Vagina (tissue), 2 donors: Measurements from ENCODE around the gene TMCC2.

Experiments
- POLR2A ChIP-seq, 2 donors: fragments of 450-650 bp; IDR thresholded peaks; one replicate each; pipeline ENCODE4 v1.6.1; 2017; ENCODE audit warnings: antibody characterized with exemption in 2 of 2, mild to moderate bottlenecking in 2 of 2, moderate library complexity in 2 of 2
- POLR2AphosphoS5 ChIP-seq, 2 donors: sonication (generic); formaldehyde crosslinking; IDR thresholded peaks; one replicate each; pipeline ENCODE4 v1.9.0; 2017; ENCODE audit warnings: antibody characterized with exemption in 2 of 2, mild to moderate bottlenecking in 2 of 2, low read depth in 1 of 2; ENCODE audit not compliant: insufficient read depth in 1 of 2
- TF ChIP-seq, protein P1 (sequence below), 3 experiments: fragments of 450-650 bp in 2 of 3; fragments of 200-600 bp in 1 of 3; sonication (generic) in 1 of 3; IDR thresholded peaks; one replicate each; pipeline ENCODE4 v1.5.1; 2017 to 2019; ENCODE audit warnings: antibody characterized with exemption in 3 of 3, mild to moderate bottlenecking in 2 of 3, moderate library complexity in 2 of 3

DNA sequence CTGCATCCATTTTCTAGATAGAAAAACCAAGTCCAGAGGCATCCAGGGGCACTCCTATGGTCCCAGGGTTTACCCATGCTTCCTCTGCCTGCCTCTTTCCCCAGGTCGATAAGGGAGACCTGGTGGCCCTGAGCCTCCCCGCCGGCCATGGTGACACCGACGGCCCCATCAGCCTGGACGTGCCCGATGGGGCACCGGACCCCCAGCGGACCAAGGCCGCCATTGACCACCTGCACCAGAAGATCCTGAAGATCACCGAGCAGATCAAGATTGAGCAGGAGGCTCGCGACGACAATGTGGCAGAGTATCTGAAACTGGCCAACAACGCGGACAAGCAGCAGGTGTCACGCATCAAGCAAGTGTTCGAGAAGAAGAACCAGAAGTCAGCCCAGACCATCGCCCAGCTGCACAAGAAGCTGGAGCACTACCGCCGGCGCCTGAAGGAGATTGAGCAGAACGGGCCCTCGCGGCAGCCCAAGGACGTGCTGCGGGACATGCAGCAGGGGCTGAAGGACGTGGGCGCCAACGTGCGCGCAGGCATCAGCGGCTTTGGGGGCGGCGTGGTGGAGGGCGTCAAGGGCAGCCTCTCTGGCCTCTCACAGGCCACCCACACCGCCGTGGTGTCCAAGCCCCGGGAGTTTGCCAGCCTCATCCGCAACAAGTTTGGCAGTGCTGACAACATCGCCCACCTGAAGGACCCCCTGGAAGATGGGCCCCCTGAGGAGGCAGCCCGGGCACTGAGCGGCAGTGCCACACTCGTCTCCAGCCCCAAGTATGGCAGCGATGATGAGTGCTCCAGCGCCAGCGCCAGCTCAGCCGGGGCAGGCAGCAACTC, 41.3 kb downstream of the TMCC2 start:
- TF ChIP-seq, protein P1, sequence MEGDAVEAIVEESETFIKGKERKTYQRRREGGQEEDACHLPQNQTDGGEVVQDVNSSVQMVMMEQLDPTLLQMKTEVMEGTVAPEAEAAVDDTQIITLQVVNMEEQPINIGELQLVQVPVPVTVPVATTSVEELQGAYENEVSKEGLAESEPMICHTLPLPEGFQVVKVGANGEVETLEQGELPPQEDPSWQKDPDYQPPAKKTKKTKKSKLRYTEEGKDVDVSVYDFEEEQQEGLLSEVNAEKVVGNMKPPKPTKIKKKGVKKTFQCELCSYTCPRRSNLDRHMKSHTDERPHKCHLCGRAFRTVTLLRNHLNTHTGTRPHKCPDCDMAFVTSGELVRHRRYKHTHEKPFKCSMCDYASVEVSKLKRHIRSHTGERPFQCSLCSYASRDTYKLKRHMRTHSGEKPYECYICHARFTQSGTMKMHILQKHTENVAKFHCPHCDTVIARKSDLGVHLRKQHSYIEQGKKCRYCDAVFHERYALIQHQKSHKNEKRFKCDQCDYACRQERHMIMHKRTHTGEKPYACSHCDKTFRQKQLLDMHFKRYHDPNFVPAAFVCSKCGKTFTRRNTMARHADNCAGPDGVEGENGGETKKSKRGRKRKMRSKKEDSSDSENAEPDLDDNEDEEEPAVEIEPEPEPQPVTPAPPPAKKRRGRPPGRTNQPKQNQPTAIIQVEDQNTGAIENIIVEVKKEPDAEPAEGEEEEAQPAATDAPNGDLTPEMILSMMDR (IDR thresholded peaks at IDR 0.05) = no peak
- TF ChIP-seq POLR2A (IDR thresholded peaks at IDR 0.05) (no peak), POLR2AphosphoS5 (IDR thresholded peaks at IDR 0.05; ENCODE audit: insufficient read depth in 1 of 2, low read depth in 1 of 2) (no peak)
